ENCODE measurements around the gene TUT4.

The TUT4 gene

GRCh38 chr1:52463891-52464290 is 89.0 kb downstream of the TUT4 start:
- DNase-seq = no peak

GRCh38 chr1:52461821-52462220 is 91.1 kb downstream of the TUT4 start:
- DNase-seq = no peak

DNA sequence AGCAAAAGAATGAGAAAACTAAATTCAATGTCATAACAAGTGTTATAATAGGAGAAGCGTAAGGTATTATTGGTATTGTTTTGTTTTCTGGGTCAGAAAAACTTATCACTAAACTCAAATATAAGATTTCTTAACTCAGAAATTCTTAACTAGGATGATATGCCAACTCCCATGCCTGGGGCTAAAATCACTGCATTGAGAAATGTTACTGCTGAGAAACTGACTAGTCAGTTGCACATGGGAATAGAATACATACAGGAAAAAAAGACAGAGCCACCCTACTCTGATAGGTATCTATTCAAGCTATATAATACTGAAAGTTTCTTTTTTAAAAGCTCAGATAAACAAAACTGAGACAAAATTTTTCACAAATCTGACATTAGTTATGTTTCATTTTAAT is 92.2 kb downstream of the TUT4 start:
- DNase-seq = no peak

DNA sequence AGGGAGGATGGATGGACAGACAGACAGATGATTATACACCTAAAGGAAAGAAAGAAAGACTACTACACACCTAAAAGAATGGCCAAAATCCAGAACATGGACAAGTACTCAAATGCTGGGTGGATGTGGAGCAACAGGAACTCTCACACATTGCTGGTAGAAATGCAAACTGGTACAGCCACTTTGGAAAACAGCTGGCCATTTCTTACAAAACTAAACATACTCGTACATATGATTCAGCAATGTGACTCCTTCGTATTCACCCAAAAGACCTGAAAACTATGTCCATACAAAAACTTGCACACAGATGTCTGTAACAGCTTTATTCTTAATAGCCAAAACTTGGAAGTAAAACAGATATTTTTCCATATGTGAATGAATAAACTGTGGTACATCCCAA is 97.2 kb downstream of the TUT4 start:
- DNase-seq = no peak

- DNase-seq = no peak
Observed at GRCh38 chr1:52454779-52455178, 98.1 kb downstream of the TUT4 start.

GRCh38 chr1:52454127-52454526 is 98.8 kb downstream of the TUT4 start:
- DNase-seq = no peak

GRCh38 chr1:52444463-52444862 is 108.4 kb downstream of the TUT4 start:
- DNase-seq = no peak

GRCh38 chr1:52439976-52440375 is 112.9 kb downstream of the TUT4 start:
- no peak for DNase-seq

DNA sequence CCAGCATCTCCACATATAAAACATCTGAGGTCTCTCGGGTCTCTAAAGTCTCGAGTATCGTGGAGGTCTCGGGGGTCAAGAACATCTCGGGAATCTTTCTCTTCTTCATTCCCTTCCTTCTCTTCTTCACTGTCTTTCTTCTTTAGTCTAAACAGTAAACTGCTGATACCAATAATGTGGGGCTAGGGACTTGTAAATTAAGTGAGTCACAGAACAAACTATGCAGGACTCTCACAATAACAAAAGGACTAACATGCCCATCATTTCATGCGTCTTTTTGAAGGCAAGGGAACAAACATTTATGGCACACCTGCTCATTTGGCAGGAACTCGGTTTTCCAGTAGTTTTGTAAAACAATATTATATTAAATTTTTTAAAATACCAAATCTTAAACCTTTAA is 116.1 kb downstream of the TUT4 start:
- DNase-seq = no peak

DNA sequence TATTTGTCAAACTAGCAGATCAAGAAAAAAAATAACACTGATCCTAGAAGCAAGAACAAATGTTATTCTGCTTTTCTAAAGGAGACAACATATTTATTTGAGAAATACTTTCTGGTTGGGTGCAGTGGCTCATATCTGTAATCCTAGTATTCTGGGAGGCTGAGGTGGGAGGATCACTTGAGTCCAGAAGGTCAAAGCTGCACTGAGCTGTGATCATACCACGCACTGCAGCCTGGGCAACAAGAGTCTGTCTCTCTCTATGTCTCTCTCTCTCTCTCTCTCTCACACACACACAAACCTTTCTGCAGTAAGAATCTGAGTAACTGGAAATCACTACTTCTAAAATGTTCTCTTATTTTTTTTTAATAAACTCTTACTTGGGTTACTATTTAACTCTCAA is 117.2 kb downstream of the TUT4 start:
- DNase-seq = no peak

- DNase-seq = no peak
Observed at GRCh38 chr1:52435211-52435610, 117.7 kb downstream of the TUT4 start.

DNA sequence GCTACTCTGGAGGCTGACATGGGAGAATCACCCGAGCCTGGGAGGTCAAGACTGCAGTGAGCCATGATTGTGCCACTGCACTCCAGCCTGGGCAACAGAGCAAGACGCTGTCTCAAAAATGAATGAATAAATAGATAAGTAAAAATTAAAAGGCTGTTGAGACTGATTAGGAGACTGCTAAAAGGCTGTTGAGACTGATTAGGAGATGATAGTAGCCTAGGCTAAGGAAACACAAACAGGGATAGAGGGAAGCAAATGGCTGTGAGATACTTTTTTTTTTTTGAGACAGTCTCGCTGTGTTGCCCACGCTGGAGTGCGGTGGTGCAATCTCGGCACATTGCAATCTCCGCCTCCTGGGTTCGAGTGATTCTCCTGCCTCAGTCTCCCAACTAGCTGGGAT is 120.1 kb downstream of the TUT4 start:
- no peak for DNase-seq

- no peak for DNase-seq
Observed at GRCh38 chr1:52427152-52427551, 125.7 kb downstream of the TUT4 start.

DNA sequence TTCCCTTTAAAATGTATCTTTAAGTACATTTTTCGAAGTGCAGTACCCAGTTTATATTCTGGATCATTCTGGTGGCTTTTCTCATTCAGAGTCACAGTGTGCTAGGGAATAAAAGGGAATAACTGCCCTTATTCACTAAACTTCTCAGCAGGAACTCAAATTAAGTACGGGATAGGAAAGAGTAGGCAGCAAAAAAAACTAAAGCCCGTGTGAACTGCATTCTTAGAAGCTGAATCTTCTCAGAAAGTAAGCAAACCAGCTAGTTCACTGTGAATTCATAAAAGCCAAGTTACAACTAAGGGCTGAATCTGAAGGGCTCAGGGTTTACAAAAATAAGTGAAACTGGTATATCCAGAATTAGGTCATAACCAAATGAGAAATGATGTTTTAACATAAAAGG is 126.5 kb downstream of the TUT4 start:
- no peak for DNase-seq

- DNase-seq = no peak
Observed at GRCh38 chr1:52424813-52425212, 128.1 kb downstream of the TUT4 start.

GRCh38 chr1:52424231-52424636 is 128.7 kb downstream of the TUT4 start:
- peak; percentile 36 for DNase-seq

- peak; percentile 79 for DNase-seq
Observed at GRCh38 chr1:52423771-52424170, 129.1 kb downstream of the TUT4 start.

GRCh38 chr1:52423055-52423454 is 129.8 kb downstream of the TUT4 start:
- no peak for DNase-seq

GRCh38 chr1:52420713-52421112 is 132.2 kb downstream of the TUT4 start:
- DNase-seq = no peak

- no peak for DNase-seq
Observed at GRCh38 chr1:52416811-52417210, 136.1 kb downstream of the TUT4 start.

DNA sequence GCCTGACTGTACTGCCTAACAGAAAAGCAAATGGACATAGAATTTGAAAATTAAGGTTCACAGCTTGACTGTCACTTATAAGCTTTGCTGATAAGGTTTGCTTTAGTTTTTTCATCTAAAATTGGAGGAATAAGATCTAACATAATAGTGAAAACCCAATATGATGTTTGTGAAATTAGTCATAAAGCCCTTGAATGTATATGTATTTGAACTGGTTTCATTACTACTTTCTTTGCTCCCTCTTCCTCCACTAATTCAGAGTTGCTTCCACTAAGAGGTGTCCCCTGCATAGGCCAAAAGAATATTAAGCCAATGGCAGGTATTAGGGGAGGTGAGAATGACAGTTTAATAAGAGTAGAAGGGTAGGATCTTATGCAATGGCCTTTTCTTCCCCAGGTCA is 137.9 kb downstream of the TUT4 start:
- DNase-seq = no peak

DNA sequence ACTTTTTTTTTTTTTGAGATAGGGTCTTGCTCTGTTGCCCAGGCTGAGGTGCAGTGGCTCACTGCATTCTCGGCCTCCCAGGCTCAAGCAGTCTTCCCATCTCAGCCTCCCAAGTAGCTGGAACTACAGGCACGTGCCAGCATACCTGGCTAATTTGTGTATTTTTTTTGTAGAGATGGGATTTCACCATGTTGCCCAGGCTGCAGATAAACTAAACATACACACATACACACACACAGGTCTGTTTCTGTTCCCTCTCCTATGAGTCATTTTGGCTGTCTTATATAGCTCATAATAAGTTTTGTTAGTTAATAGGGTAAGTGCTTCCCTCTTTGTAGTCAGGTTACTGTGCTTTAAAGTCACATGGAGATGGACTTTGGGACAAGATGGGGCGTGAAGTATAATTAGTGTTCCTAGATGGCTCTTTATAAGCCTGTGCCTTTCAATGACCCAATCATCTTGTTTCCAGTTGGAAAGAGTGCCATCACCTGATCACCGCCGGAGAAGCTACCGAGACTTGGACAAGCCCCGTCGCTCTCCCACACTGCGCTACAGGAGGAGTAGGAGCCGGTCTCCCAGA is 139.4 kb downstream of the TUT4 start:
- no peak for DNase-seq

DNA sequence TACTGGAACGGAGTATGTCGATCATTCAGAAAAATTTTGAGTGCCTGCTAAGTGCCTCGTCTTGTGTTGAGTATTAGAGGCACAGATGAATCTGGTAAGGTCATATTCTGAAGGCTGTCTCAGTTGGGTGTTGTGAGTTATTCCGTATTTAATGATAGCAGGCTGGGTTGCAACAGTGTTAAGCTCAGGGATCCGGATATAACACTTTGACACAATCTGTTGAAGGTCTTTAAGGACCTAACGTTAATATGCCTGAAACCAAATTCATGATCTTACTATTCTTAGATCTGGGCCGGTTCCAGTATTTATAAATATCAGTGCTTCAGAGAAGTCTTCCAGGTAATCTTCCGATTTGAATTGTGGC is 147.9 kb downstream of the TUT4 start:
- DNase-seq = no peak

DNA sequence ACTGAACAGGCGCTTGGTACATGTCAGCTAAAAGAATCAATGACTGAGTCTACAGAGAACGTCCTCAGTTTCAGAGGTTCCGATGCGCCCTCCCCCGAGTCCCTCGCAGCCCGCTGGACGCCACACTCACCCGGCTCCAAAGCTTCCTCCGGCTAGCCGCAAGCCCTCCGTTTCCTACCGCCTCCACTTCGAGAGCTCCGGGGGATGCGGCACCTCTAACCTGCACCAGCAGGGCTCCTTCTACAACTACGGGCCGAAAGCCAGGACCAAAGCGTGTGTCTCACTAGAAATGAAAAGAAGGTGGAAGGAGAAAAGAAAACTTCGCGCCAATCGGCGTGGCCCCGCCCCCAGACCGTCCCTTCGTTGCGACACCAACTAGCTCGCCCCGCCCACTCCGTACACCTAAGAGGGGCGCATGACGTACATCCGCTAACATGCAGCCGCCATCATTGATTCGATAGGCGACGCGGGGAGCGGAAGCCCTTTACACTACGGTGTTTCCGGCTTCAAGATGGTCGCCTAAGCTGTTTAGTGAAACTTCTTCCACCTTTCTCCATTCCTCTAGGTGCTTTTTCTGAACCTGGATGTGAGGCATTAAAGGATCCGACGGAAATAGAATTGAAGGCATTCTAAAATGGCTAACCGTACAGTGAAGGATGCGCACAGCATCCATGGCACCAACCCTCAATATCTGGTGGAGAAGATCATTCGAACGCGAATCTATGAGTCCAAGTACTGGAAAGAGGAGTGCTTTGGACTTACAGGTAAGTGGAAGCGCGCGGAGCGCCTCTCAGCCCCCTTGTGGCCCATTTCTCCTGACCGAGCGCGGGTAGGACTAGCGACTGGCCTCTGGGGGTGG is 148.5 kb downstream of the TUT4 start, which contains the start of the genes ORC1 and PRPF38A:
Gene ORC1, minus strand, starts transcription at position 308 of the 859 bp plus-strand sequence. CDS start 2,200 bp downstream, outside the sequence.
Gene PRPF38A, plus strand, starts transcription at position 487 of the 859 bp plus-strand sequence. Its CDS starts 148 bp downstream, at position 635.
- DNase-seq = peak; percentile 98
